Uterus (tissue), 4 donors: Measurements from ENCODE around the gene SNX9. TPM values are rescaled to one million over a fixed set of nuclear protein-coding genes. Genes with fewer than 3 reads are reported as not detected.

ENCODE experiments used
- DNase-seq, 2 donors: peaks; one replicate each; pipeline ENCODE4 v3.0.0-alpha.2; 2019 to 2020
- H3K27ac ChIP-seq, 2 donors: fragments of 200-600 bp; sonication (generic); 1 replicate in 1 of 2; 2 replicates in 1 of 2; pipeline ENCODE4 v1.5.1; 2016 to 2018
- H3K27me3 ChIP-seq, 2 donors: fragments of 200-600 bp; sonication (generic); one replicate each; pipeline ENCODE4 v1.5.1; 2018 to 2019; ENCODE audit warnings: control low read depth in 1 of 2
- H3K36me3 ChIP-seq, 2 donors: fragments of 200-600 bp; sonication (generic); one replicate each; pipeline ENCODE4 v1.5.1; 2019; ENCODE audit warnings: control low read depth in 1 of 2
- H3K4me1 ChIP-seq, 2 donors: fragments of 200-600 bp; sonication (generic); one replicate each; pipeline ENCODE4 v1.5.1; 2018 to 2019; ENCODE audit warnings: control low read depth in 1 of 2
- H3K4me3 ChIP-seq, 2 donors: fragments of 200-600 bp; sonication (generic); 1 replicate in 1 of 2; 2 replicates in 1 of 2; pipeline ENCODE4 v1.5.1; 2018 to 2019; ENCODE audit warnings: mild to moderate bottlenecking in 1 of 2
- H3K9me3 ChIP-seq, 2 donors: fragments of 200-600 bp; sonication (generic); one replicate each; pipeline ENCODE4 v1.5.1; 2019; ENCODE audit warnings: control low read depth in 1 of 2
- CTCF ChIP-seq, 4 experiments: fragments of 200-600 bp in 2 of 4; fragments of 450-650 bp in 2 of 4; sonication (generic) in 2 of 4; IDR thresholded peaks; one replicate each; pipeline ENCODE4 v1.5.1; 2016 to 2019; ENCODE audit warnings: antibody characterized with exemption in 4 of 4, mild to moderate bottlenecking in 2 of 4, moderate library complexity in 1 of 4
- POLR2A ChIP-seq, 2 donors: fragments of 450-650 bp; IDR thresholded peaks; one replicate each; pipeline ENCODE4 v1.6.1; 2016; ENCODE audit warnings: antibody characterized with exemption in 2 of 2, mild to moderate bottlenecking in 1 of 2, moderate library complexity in 1 of 2
- intact Hi-C: fragments of 100-400 bp; cut with DNase I; formaldehyde crosslinking; loops from one replicate; pipeline ENCODE4 v1.15.1; 2023; ENCODE audit warnings: low total_unique reads
- total RNA-seq, 4 donors: library from RNA; depleted of rRNA in 3 of 4; stranded (reverse); fragments of >200 nt in 3 of 4; gene quantifications; one replicate each; pipeline versions ENCODE4 v1.1.0 to v1.2.4, GENCODE V29; 2014 to 2023
- donor health status: DM: yes; HTN: yes; CAD: no.

Gene SNX9
- total RNA-seq, 4 donors from 2014 or later: 31.0 to 65.9 (median 50.5) TPM

GRCh38 chr6:157908369-157909281 lies 85.6 kb downstream of the SNX9 start:
- intact Hi-C loops: no loop called here
- no peak overlapping the region for H3K4me3 ChIP-seq
- H3K9me3 ChIP-seq: no peaks in the 10 kb centered on the region
- H3K27ac ChIP-seq: no peak overlapping the region
- no peaks in the 10 kb centered on the region for H3K27me3 ChIP-seq
- no peak for DNase-seq
- peaks cover 0 to 4% of the 10 kb centered on the region in 2 donors for H3K4me1 ChIP-seq
- no peaks in the 10 kb centered on the region for H3K36me3 ChIP-seq
- TF ChIP-seq CTCF (IDR thresholded peaks at IDR 0.05): no peak
- no peak for TF ChIP-seq POLR2A (IDR thresholded peaks at IDR 0.05)

GRCh38 chr6:157909282-157909664 lies 86.2 kb downstream of the SNX9 start:
- intact Hi-C loops: no loop called here
- Histone ChIP-seq H3K27ac (no peak overlapping the region), H3K4me3 (no peak overlapping the region), H3K9me3 (no peaks in the 10 kb centered on the region), H3K27me3 (no peaks in the 10 kb centered on the region), H3K4me1 (peaks cover 0 to 4% of the 10 kb centered on the region in 2 donors), H3K36me3 (no peaks in the 10 kb centered on the region)
- no peak for DNase-seq
- TF ChIP-seq CTCF (IDR thresholded peaks at IDR 0.05) (no peak), POLR2A (IDR thresholded peaks at IDR 0.05) (no peak)

GRCh38 chr6:157911278-157911677 lies 88.2 kb downstream of the SNX9 start:
- Histone ChIP-seq H3K27ac (peak overlapping the region in 1 of 2 donors; percentile 46), H3K36me3 (no peaks in the 10 kb centered on the region), H3K4me3 (no peak overlapping the region), H3K27me3 (no peaks in the 10 kb centered on the region), H3K4me1 (peaks cover 0 to 4% of the 10 kb centered on the region in 2 donors), H3K9me3 (no peaks in the 10 kb centered on the region)
- DNase-seq: no peak
- TF ChIP-seq CTCF (IDR thresholded peaks at IDR 0.05): no peak
- no peak for TF ChIP-seq POLR2A (IDR thresholded peaks at IDR 0.05)
- intact Hi-C loops: no loop called here

- no peaks in the 10 kb centered on the region for H3K27me3 ChIP-seq
- H3K36me3 ChIP-seq: no peaks in the 10 kb centered on the region
- no peaks in the 10 kb centered on the region for H3K9me3 ChIP-seq
- no peak for DNase-seq
- H3K27ac ChIP-seq: peak overlapping the region; percentile 42 to 46
- no peak overlapping the region for H3K4me3 ChIP-seq
- H3K4me1 ChIP-seq: peaks cover 0 to 4% of the 10 kb centered on the region in 2 donors
- no peak for TF ChIP-seq POLR2A (IDR thresholded peaks at IDR 0.05)
- no peak for TF ChIP-seq CTCF (IDR thresholded peaks at IDR 0.05)
- intact Hi-C loops: no loop called here
Measured at GRCh38 chr6:157911786-157912185, 88.7 kb downstream of the SNX9 start.

- peak in 1 of 2 donors; percentile 29 for DNase-seq
Measured at GRCh38 chr6:157912326-157912725, 89.3 kb downstream of the SNX9 start.

More at GRCh38 chr6:157912326-157912725, 89.3 kb downstream of the SNX9 start:
- Histone ChIP-seq H3K27ac (peak overlapping the region; percentile 42 to 46), H3K36me3 (no peaks in the 10 kb centered on the region), H3K4me3 (no peak overlapping the region), H3K27me3 (no peaks in the 10 kb centered on the region), H3K9me3 (no peaks in the 10 kb centered on the region), H3K4me1 (peaks cover 0 to 4% of the 10 kb centered on the region in 2 donors)
- TF ChIP-seq POLR2A (IDR thresholded peaks at IDR 0.05) (no peak), CTCF (IDR thresholded peaks at IDR 0.05) (no peak)
- intact Hi-C loops: no loop called here
